ENCODE results near the gene EXOSC7.

- TF ChIP-seq ZNF274 (IDR thresholded peaks at IDR 0.05; ENCODE audit: low read depth, low read length) (no peak), YY1 (IDR thresholded peaks at IDR 0.05; ENCODE audit: insufficient read depth, insufficient read length) (no peak)
These were observed 58.7 kb downstream of the EXOSC7 start for GRCh38 chr3:45034612-45035252.
